ENCODE measurements around the gene LRRK2.

- no peak for TF ChIP-seq GATA3 (IDR thresholded peaks at IDR 0.05; ENCODE audit: low read depth, low read length)
- TF ChIP-seq GATA2 (IDR thresholded peaks at IDR 0.05; ENCODE audit: low read depth, low read length) = no peak
Measured at GRCh38 chr12:40175489-40175888, 49.3 kb upstream of the LRRK2 start.

Data from SH-SY5Y (cell line).